Measurements from ENCODE around the gene UEVLD. TPM values are rescaled to one million over a fixed set of nuclear protein-coding genes. Genes with fewer than 3 reads are reported as not detected.

The UEVLD gene
- polyA plus RNA-seq, 2 of the 4 experiments (the other 2 are of a cell fraction), result 34.7 to 41.2 TPM

- TF ChIP-seq RNF2 (IDR thresholded peaks at IDR 0.05; ENCODE audit: borderline replicate concordance, low read depth) (no peak), RCOR1 (IDR thresholded peaks at IDR 0.05; ENCODE audit: low read depth, low read length) (no peak), BHLHE40 (IDR thresholded peaks at IDR 0.05; ENCODE audit: low read depth, low read length) (no peak), HDAC2 (IDR thresholded peaks at IDR 0.05) (no peak), SMC3 (IDR thresholded peaks at IDR 0.05) (no peak), EP300 (IDR thresholded peaks at IDR 0.05) (no peak), HOXA7 (CRISPR knock-in tag; IDR thresholded peaks at IDR 0.05) (no peak), HES2 (IDR thresholded peaks at IDR 0.05) (no peak), CBX2 (IDR thresholded peaks at IDR 0.05; ENCODE audit: borderline replicate concordance, low read depth) (no peak), REST (IDR thresholded peaks at IDR 0.05) (no peak), ESRRA (IDR thresholded peaks at IDR 0.05; ENCODE audit: borderline replicate concordance, low read length) (no peak), KDM5A (IDR thresholded peaks at IDR 0.05) (no peak), MAX (IDR thresholded peaks at IDR 0.05) (no peak), HOXB13 (CRISPR knock-in tag; IDR thresholded peaks at IDR 0.05; ENCODE audit: low read depth) (no peak), EHF (CRISPR knock-in tag; IDR thresholded peaks at IDR 0.05) (no peak), SREBF2 (IDR thresholded peaks at IDR 0.05) (no peak), GATA3 (IDR thresholded peaks at IDR 0.05; ENCODE audit: borderline replicate concordance) (no peak), USF2 (IDR thresholded peaks at IDR 0.05) (no peak)
- FAIRE-seq (no peak), ATAC-seq (no peak), DNase-seq (ENCODE audit: low read depth in 1 of 2, low spot score in 1 of 2) (no peak)
- H3K27ac ChIP-seq, result peak overlapping the region; percentile 77 to 92; a peak in 2 of 6 replicates
- peak overlapping the region; percentile 100 for H3K4me2 ChIP-seq
- H3K9me3 ChIP-seq, result no peaks in the 10 kb centered on the region
- peak overlapping the region; percentile 74 for H3K4me3 ChIP-seq
- H3K4me1 ChIP-seq, result peaks cover 11% of the 10 kb centered on the region
- 10% methylated on average over 2 of the region's 2 CpGs for WGBS (ENCODE audit: missing lambda C conversion rate)
- ChIA-PET CTCF (interaction anchor here (1.2 to 1.3 kb wide), 3 partner anchors 38 to 126 kb away, joined by 3 read pairs; no protein-coding TSS in a partner anchor), POLR2A (interaction anchor here (2.7 kb wide), 1 partner anchor 45 kb away, joined by 13 read pairs; the partner anchor contains the start of gene UEVLD)
These were observed 44.3 kb upstream of the UEVLD start for GRCh38 chr11:18632841-18633240.

- Histone ChIP-seq H3K27ac (no peak overlapping the region), H3K9me3 (no peaks in the 10 kb centered on the region), H3K4me3 (no peak overlapping the region), H3K4me2 (no peak overlapping the region), H3K4me1 (no peaks in the 10 kb centered on the region)
- POLR2A ChIA-PET, result interaction anchor here (1.4 kb wide), 1 partner anchor 10 kb away, joined by 6 read pairs; the partner anchor contains the start of gene SPTY2D1
- ATAC-seq, result no peak
- TF ChIP-seq CHD4 (IDR thresholded peaks at IDR 0.05; ENCODE audit: borderline replicate concordance), result no peak
- TF ChIP-seq MAX (IDR thresholded peaks at IDR 0.05), result no peak
- no peak for TF ChIP-seq POLR2AphosphoS2 (conservative IDR thresholded peaks at IDR 0.05; ENCODE audit: low read length)
- TF ChIP-seq ZFP36 (IDR thresholded peaks at IDR 0.05; ENCODE audit: borderline replicate concordance, partially characterized antibody), result no peak
- no peak for TF ChIP-seq CEBPB (IDR thresholded peaks at IDR 0.05)
- TF ChIP-seq TP53 (CRISPR knock-in tag; IDR thresholded peaks at IDR 0.05), result no peak
- no peak for FAIRE-seq
- DNase-seq (ENCODE audit: low read depth in 1 of 2, low spot score in 1 of 2), result no peak
- CTCF ChIA-PET, result interaction anchor here (0.6 to 1.2 kb wide), 2 partner anchors 10 to 411 kb away, joined by 3 read pairs; partner anchors contain the start of gene SPTY2D1
- 98% methylated on average over 1 of the region's 1 CpG for WGBS (ENCODE audit: missing lambda C conversion rate)
These were observed 35.6 kb upstream of the UEVLD start for GRCh38 chr11:18624161-18624560.

All from A549 (cell line).